Measurements from ENCODE around the gene SMC4. TPM values are rescaled to one million over a fixed set of nuclear protein-coding genes. Genes with fewer than 3 reads are reported as not detected.

The SMC4 gene
- polyA plus RNA-seq, 1 of the 3 experiments (the other 2 are of a cell fraction), result 26.1 TPM

DNA sequence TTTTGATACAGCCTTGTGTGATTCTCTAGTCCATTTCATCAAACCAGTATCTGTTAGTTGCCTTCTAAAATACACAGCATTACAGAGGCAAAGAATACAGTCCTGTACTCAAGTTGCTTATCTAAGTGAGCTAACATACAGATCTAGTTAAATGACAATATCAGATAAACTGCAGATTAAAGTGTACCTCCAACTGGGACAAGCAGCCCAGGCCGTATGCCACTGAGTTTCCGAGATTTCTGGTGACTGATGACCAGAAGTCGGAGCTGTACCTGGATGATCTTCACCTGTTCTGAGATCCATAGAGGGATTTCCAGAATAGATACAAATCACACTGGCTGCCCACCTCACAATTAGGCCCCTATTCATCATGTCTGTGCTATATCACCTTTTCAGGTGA, 56.4 kb downstream of the SMC4 start (continued):
- TF ChIP-seq CHD2 (IDR thresholded peaks at IDR 0.05; ENCODE audit: low read length, partially characterized antibody) (no peak), TEAD4 (IDR thresholded peaks at IDR 0.05; ENCODE audit: borderline replicate concordance, insufficient read depth) (no peak), JUND (IDR thresholded peaks at IDR 0.05) (no peak), SMC3 (IDR thresholded peaks at IDR 0.05; ENCODE audit: low read depth, low read length) (no peak), RCOR1 (IDR thresholded peaks at IDR 0.05; ENCODE audit: low read length) (no peak)

DNA sequence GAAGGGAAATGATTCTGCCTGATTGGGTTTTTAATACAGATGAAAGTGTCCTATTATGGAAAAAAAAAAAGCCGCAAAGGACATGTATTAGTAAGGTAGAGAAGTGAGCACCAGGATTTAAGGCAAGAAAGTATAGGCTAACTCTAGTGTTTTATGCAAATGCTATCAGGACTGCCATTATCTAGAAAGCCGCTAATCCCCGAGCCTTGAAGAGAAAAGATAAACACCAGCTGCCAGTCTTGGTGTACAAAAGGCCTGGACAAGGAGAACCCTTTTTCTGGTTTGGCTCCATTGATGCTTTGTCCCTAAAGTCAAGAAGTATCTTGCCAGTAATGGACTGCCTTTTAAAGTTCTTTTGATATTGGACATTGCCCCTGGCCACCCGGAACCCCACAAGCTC, 58.7 kb downstream of the SMC4 start:
- no peak for DNase-seq
- Histone ChIP-seq H3K4me2 (no peak overlapping the region), H2AFZ (ENCODE audit: low read depth) (no peak overlapping the region), H3K4me3 (ENCODE audit: low read depth in 2 of 2, low read length in 1 of 2) (no peak overlapping the region), H3K27me3 (ENCODE audit: insufficient read depth) (no peaks in the 10 kb centered on the region), H3K4me1 (ENCODE audit: control insufficient read depth in 1 of 2, insufficient read depth in 2 of 2, low read depth in 1 of 2, low read length in 1 of 2) (no peaks in the 10 kb centered on the region; a peak in 1 of 4 replicates), H3K27ac (ENCODE audit: low read depth in 2 of 2, low read length in 1 of 2) (no peak overlapping the region), H3K36me3 (replicated peaks in 1 of 2; ENCODE audit: control insufficient read depth in 1 of 2, insufficient read depth in 2 of 2, low read length in 1 of 2) (no peaks in the 10 kb centered on the region), H3K9me2 (no peaks in the 10 kb centered on the region), H3K9me3 (no peaks in the 10 kb centered on the region), H4K20me1 (ENCODE audit: insufficient read depth) (no peaks in the 10 kb centered on the region), H3K79me2 (ENCODE audit: insufficient read depth) (no peaks in the 10 kb centered on the region), H3F3A (replicated peaks; ENCODE audit: insufficient read depth) (no peaks in the 10 kb centered on the region), H3K9ac (no peak overlapping the region)
- no peak for TF ChIP-seq SIN3A (IDR thresholded peaks at IDR 0.05; ENCODE audit: borderline replicate concordance, low read depth, low read length)
- no peak for TF ChIP-seq RFX5 (IDR thresholded peaks at IDR 0.05; ENCODE audit: low read length)
- TF ChIP-seq FOXJ3 (CRISPR knock-in tag; IDR thresholded peaks at IDR 0.05), result no peak
- ChIA-PET CTCF (no interaction called here), POLR2A (no interaction called here)
- 95% methylated on average over 4 of the region's 4 CpGs for WGBS (ENCODE audit: low lambda C conversion rate)

DNA sequence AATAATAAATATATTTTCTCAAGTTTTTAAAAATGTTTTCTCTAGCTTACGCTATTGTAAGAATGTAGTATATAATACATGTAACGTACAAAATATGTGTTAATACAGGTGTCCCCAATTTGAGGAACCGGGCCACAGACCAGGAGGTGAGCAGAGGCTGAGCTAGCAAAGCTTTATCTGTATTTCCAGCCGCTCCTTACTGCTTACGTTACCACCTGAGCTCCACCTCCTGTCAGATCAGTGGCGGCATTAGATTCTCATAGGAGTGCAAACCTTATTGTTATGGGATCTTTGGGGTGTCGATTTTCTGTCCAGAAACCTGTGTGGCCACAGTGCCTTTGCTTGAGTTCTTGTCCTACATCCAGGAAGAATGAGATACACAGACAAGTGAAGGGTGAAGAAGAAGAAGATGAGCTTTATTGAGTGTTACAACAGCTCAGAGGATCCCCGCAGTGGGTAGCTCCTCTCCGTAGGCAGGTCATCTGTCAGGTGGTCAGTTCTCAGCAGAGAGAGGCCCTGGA, 60.1 kb downstream of the SMC4 start:
- Histone ChIP-seq H2AFZ (ENCODE audit: low read depth) (no peak overlapping the region), H3K4me2 (no peak overlapping the region), H3K79me2 (ENCODE audit: insufficient read depth) (no peaks in the 10 kb centered on the region), H3K9ac (no peak overlapping the region), H3K4me1 (ENCODE audit: control insufficient read depth in 1 of 2, insufficient read depth in 2 of 2, low read depth in 1 of 2, low read length in 1 of 2) (no peaks in the 10 kb centered on the region; a peak in 1 of 4 replicates), H3K9me3 (no peaks in the 10 kb centered on the region), H3K27me3 (ENCODE audit: insufficient read depth) (no peaks in the 10 kb centered on the region), H3K4me3 (ENCODE audit: low read depth in 2 of 2, low read length in 1 of 2) (no peak overlapping the region), H3K27ac (ENCODE audit: low read depth in 2 of 2, low read length in 1 of 2) (no peak overlapping the region), H3K9me2 (no peaks in the 10 kb centered on the region), H3K36me3 (replicated peaks in 1 of 2; ENCODE audit: control insufficient read depth in 1 of 2, insufficient read depth in 2 of 2, low read length in 1 of 2) (no peaks in the 10 kb centered on the region), H4K20me1 (ENCODE audit: insufficient read depth) (no peaks in the 10 kb centered on the region), H3F3A (replicated peaks; ENCODE audit: insufficient read depth) (no peaks in the 10 kb centered on the region)
- TF ChIP-seq MXI1 (IDR thresholded peaks at IDR 0.05; ENCODE audit: low read depth, low read length), result no peak
- TF ChIP-seq, protein P1, sequence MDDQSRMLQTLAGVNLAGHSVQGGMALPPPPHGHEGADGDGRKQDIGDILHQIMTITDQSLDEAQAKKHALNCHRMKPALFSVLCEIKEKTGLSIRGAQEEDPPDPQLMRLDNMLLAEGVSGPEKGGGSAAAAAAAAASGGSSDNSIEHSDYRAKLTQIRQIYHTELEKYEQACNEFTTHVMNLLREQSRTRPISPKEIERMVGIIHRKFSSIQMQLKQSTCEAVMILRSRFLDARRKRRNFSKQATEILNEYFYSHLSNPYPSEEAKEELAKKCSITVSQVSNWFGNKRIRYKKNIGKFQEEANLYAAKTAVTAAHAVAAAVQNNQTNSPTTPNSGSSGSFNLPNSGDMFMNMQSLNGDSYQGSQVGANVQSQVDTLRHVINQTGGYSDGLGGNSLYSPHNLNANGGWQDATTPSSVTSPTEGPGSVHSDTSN (IDR thresholded peaks at IDR 0.05), result no peak
- TF ChIP-seq RCOR1 (IDR thresholded peaks at IDR 0.05; ENCODE audit: low read length), result no peak
- TF ChIP-seq POLR2AphosphoS5 (IDR thresholded peaks at IDR 0.05; ENCODE audit: low read depth, low read length), result no peak
- no peak for TF ChIP-seq GATA2 (CRISPR knock-in tag; IDR thresholded peaks at IDR 0.05)
- no peak for TF ChIP-seq SMC3 (IDR thresholded peaks at IDR 0.05; ENCODE audit: low read depth, low read length)
- no peak for TF ChIP-seq EP300 (IDR thresholded peaks at IDR 0.05; ENCODE audit: borderline replicate concordance in 1 of 2, low read depth in 1 of 2, low read length in 1 of 2)
- 90% methylated on average over 7 of the region's 9 CpGs for WGBS (ENCODE audit: low lambda C conversion rate)
- POLR2A ChIA-PET, result no interaction called here
- DNase-seq, result no peak
- CTCF ChIA-PET, result interaction anchor here (0.9 kb wide), 1 partner anchor 9 kb away, joined by 3 read pairs; no protein-coding TSS in a partner anchor

All from SK-N-SH (cell line).